HG02763 (cell line): ENCODE results near the gene AGXT2.

Experiments
- ATAC-seq: cut with Tn5 transposase; IDR thresholded peaks from one replicate; pipeline ENCODE4 v1.9.1; 2021; ENCODE audit warnings: mild to moderate bottlenecking, moderate library complexity; ENCODE audit not compliant: unreplicated experiment

AGXT2 gene

GRCh38 chr5:35016174-35017051, 31.3 kb downstream of the AGXT2 start:
- peak; percentile 63 for ATAC-seq

- ATAC-seq = no peak
Observed at GRCh38 chr5:35015063-35015462, 32.7 kb downstream of the AGXT2 start.

GRCh38 chr5:35012796-35013195, 35.0 kb downstream of the AGXT2 start:
- no peak for ATAC-seq

- no peak for ATAC-seq
Observed at GRCh38 chr5:35012365-35012764, 35.4 kb downstream of the AGXT2 start.

GRCh38 chr5:35010676-35011075, 37.1 kb downstream of the AGXT2 start:
- no peak for ATAC-seq

GRCh38 chr5:35009657-35010056, 38.1 kb downstream of the AGXT2 start:
- no peak for ATAC-seq

GRCh38 chr5:35009019-35009418, 38.7 kb downstream of the AGXT2 start:
- ATAC-seq = no peak

- no peak for ATAC-seq
Observed at GRCh38 chr5:35004771-35005170, 43.0 kb downstream of the AGXT2 start.

GRCh38 chr5:35004200-35004599, 43.5 kb downstream of the AGXT2 start:
- ATAC-seq = no peak

GRCh38 chr5:35003018-35003957, 44.5 kb downstream of the AGXT2 start:
- peak; percentile 73 for ATAC-seq

- ATAC-seq = no peak
Observed at GRCh38 chr5:35002459-35002858, 45.3 kb downstream of the AGXT2 start.

GRCh38 chr5:35001842-35002241, 45.9 kb downstream of the AGXT2 start:
- no peak for ATAC-seq

- no peak for ATAC-seq
Observed at GRCh38 chr5:34998058-34998789, 49.5 kb downstream of the AGXT2 start.

GRCh38 chr5:34996261-34996660, 51.5 kb downstream of the AGXT2 start:
- no peak for ATAC-seq

- no peak for ATAC-seq
Observed at GRCh38 chr5:34993951-34994350, 53.8 kb downstream of the AGXT2 start.

GRCh38 chr5:34991486-34992238, 56.1 kb downstream of the AGXT2 start:
- no peak for ATAC-seq

GRCh38 chr5:34986965-34987364, 60.8 kb downstream of the AGXT2 start:
- ATAC-seq = no peak

- no peak for ATAC-seq
Observed at GRCh38 chr5:34982823-34983222, 64.9 kb downstream of the AGXT2 start.

GRCh38 chr5:34978681-34979080, 69.1 kb downstream of the AGXT2 start:
- ATAC-seq = peak; percentile 33

GRCh38 chr5:34977934-34978613, 69.7 kb downstream of the AGXT2 start:
- ATAC-seq = peak; percentile 94
